Measurements from ENCODE around the gene LCN1.

LCN1 gene

GRCh38 chr9:135562235-135562745 lies 41.0 kb downstream of the LCN1 start:
- Histone ChIP-seq H3K27me3 (ENCODE audit: insufficient read depth, low read length) (no peaks in the 10 kb centered on the region), H3K9me3 (ENCODE audit: insufficient read depth, low read depth, low read length) (no peaks in the 10 kb centered on the region), H3K36me3 (ENCODE audit: insufficient read depth, low read depth, low read length) (no peaks in the 10 kb centered on the region)

GRCh38 chr9:135563039-135563476 lies 41.8 kb downstream of the LCN1 start:
- Histone ChIP-seq H3K27me3 (ENCODE audit: insufficient read depth, low read length) (no peaks in the 10 kb centered on the region), H3K9ac (ENCODE audit: low read depth, low read length) (no peak overlapping the region), H3K4me1 (ENCODE audit: insufficient read depth, low read length) (no peaks in the 10 kb centered on the region), H3K27ac (ENCODE audit: low read length) (no peak overlapping the region), H3K36me3 (ENCODE audit: insufficient read depth, low read depth, low read length) (no peaks in the 10 kb centered on the region), H3K4me3 (ENCODE audit: low read length) (no peak overlapping the region), H3K9me3 (ENCODE audit: insufficient read depth, low read depth, low read length) (no peaks in the 10 kb centered on the region)

More at GRCh38 chr9:135562235-135562745, 41.0 kb downstream of the LCN1 start:
- H3K4me3 ChIP-seq (ENCODE audit: low read length) = no peak overlapping the region
- H3K4me1 ChIP-seq (ENCODE audit: insufficient read depth, low read length) = no peaks in the 10 kb centered on the region
- H3K27ac ChIP-seq (ENCODE audit: low read length) = no peak overlapping the region
- H3K9ac ChIP-seq (ENCODE audit: low read depth, low read length) = no peak overlapping the region

GRCh38 chr9:135563858-135564257 lies 42.6 kb downstream of the LCN1 start:
- no peak overlapping the region for H3K9ac ChIP-seq (ENCODE audit: low read depth, low read length)
- no peak overlapping the region for H3K27ac ChIP-seq (ENCODE audit: low read length)
- no peaks in the 10 kb centered on the region for H3K27me3 ChIP-seq (ENCODE audit: insufficient read depth, low read length)
- H3K36me3 ChIP-seq (ENCODE audit: insufficient read depth, low read depth, low read length) = no peaks in the 10 kb centered on the region
- no peaks in the 10 kb centered on the region for H3K4me1 ChIP-seq (ENCODE audit: insufficient read depth, low read length)
- H3K9me3 ChIP-seq (ENCODE audit: insufficient read depth, low read depth, low read length) = 0 out of 2 replicates have a peak, but pooled peaks cover under 1% of the 10 kb centered on the region
- H3K4me3 ChIP-seq (ENCODE audit: low read length) = no peak overlapping the region

- Histone ChIP-seq H3K4me1 (ENCODE audit: insufficient read depth, low read length) (peaks cover under 1% of the 10 kb centered on the region; the same call in 1 of the 2 replicates), H3K9ac (ENCODE audit: low read depth, low read length) (no peak overlapping the region), H3K4me3 (ENCODE audit: low read length) (no peak overlapping the region), H3K27ac (ENCODE audit: low read length) (no peak overlapping the region), H3K36me3 (ENCODE audit: insufficient read depth, low read depth, low read length) (no peaks in the 10 kb centered on the region), H3K9me3 (ENCODE audit: insufficient read depth, low read depth, low read length) (peaks cover 12% of the 10 kb centered on the region; the same call in 1 of the 2 replicates), H3K27me3 (ENCODE audit: insufficient read depth, low read length) (no peaks in the 10 kb centered on the region)
Observed at GRCh38 chr9:135565141-135565628, 43.9 kb downstream of the LCN1 start.

- Histone ChIP-seq H3K9ac (ENCODE audit: low read depth, low read length) (no peak overlapping the region), H3K27me3 (ENCODE audit: insufficient read depth, low read length) (no peaks in the 10 kb centered on the region), H3K27ac (ENCODE audit: low read length) (no peak overlapping the region), H3K9me3 (ENCODE audit: insufficient read depth, low read depth, low read length) (peaks cover 12% of the 10 kb centered on the region; the same call in 1 of the 2 replicates), H3K4me1 (ENCODE audit: insufficient read depth, low read length) (peaks cover 5% of the 10 kb centered on the region; the same call in 1 of the 2 replicates), H3K4me3 (ENCODE audit: low read length) (no peak overlapping the region), H3K36me3 (ENCODE audit: insufficient read depth, low read depth, low read length) (no peaks in the 10 kb centered on the region)
Observed at GRCh38 chr9:135565636-135566035, 44.4 kb downstream of the LCN1 start.

- no peaks in the 10 kb centered on the region for H3K36me3 ChIP-seq (ENCODE audit: insufficient read depth, low read depth, low read length)
- no peak overlapping the region for H3K27ac ChIP-seq (ENCODE audit: low read length)
- no peak overlapping the region for H3K9ac ChIP-seq (ENCODE audit: low read depth, low read length)
- peaks cover 12% of the 10 kb centered on the region; the same call in 1 of the 2 replicates for H3K9me3 ChIP-seq (ENCODE audit: insufficient read depth, low read depth, low read length)
- no peak overlapping the region for H3K4me3 ChIP-seq (ENCODE audit: low read length)
- H3K27me3 ChIP-seq (ENCODE audit: insufficient read depth, low read length) = no peaks in the 10 kb centered on the region
- peaks cover 6% of the 10 kb centered on the region; the same call in 1 of the 2 replicates for H3K4me1 ChIP-seq (ENCODE audit: insufficient read depth, low read length)
Observed at GRCh38 chr9:135566552-135566951, 45.3 kb downstream of the LCN1 start.

GRCh38 chr9:135567311-135567710 lies 46.1 kb downstream of the LCN1 start:
- peaks cover 6% of the 10 kb centered on the region; the same call in 1 of the 2 replicates for H3K4me1 ChIP-seq (ENCODE audit: insufficient read depth, low read length)
- H3K9me3 ChIP-seq (ENCODE audit: insufficient read depth, low read depth, low read length) = peaks cover 12% of the 10 kb centered on the region; the same call in 1 of the 2 replicates
- no peak overlapping the region for H3K4me3 ChIP-seq (ENCODE audit: low read length)
- H3K27me3 ChIP-seq (ENCODE audit: insufficient read depth, low read length) = no peaks in the 10 kb centered on the region
- H3K27ac ChIP-seq (ENCODE audit: low read length) = no peak overlapping the region
- no peak overlapping the region for H3K9ac ChIP-seq (ENCODE audit: low read depth, low read length)
- no peaks in the 10 kb centered on the region for H3K36me3 ChIP-seq (ENCODE audit: insufficient read depth, low read depth, low read length)

GRCh38 chr9:135568026-135568425 lies 46.8 kb downstream of the LCN1 start:
- no peaks in the 10 kb centered on the region for H3K27me3 ChIP-seq (ENCODE audit: insufficient read depth, low read length)
- H3K4me3 ChIP-seq (ENCODE audit: low read length) = no peak overlapping the region
- H3K4me1 ChIP-seq (ENCODE audit: insufficient read depth, low read length) = peaks cover 6% of the 10 kb centered on the region; the same call in 1 of the 2 replicates
- H3K27ac ChIP-seq (ENCODE audit: low read length) = no peak overlapping the region
- H3K36me3 ChIP-seq (ENCODE audit: insufficient read depth, low read depth, low read length) = no peaks in the 10 kb centered on the region
- peaks cover 12% of the 10 kb centered on the region; the same call in 1 of the 2 replicates for H3K9me3 ChIP-seq (ENCODE audit: insufficient read depth, low read depth, low read length)
- no peak overlapping the region for H3K9ac ChIP-seq (ENCODE audit: low read depth, low read length)

- Histone ChIP-seq H3K4me3 (ENCODE audit: low read length) (no peak overlapping the region), H3K27ac (ENCODE audit: low read length) (no peak overlapping the region), H3K9ac (ENCODE audit: low read depth, low read length) (no peak overlapping the region), H3K36me3 (ENCODE audit: insufficient read depth, low read depth, low read length) (no peaks in the 10 kb centered on the region), H3K9me3 (ENCODE audit: insufficient read depth, low read depth, low read length) (peaks cover 12% of the 10 kb centered on the region; the same call in 1 of the 2 replicates), H3K4me1 (ENCODE audit: insufficient read depth, low read length) (peaks cover 6% of the 10 kb centered on the region; the same call in 1 of the 2 replicates), H3K27me3 (ENCODE audit: insufficient read depth, low read length) (no peaks in the 10 kb centered on the region)
Observed at GRCh38 chr9:135570456-135570855, 49.2 kb downstream of the LCN1 start.

- Histone ChIP-seq H3K27ac (ENCODE audit: low read length) (no peak overlapping the region), H3K4me1 (ENCODE audit: insufficient read depth, low read length) (peaks cover 6% of the 10 kb centered on the region; the same call in 1 of the 2 replicates), H3K36me3 (ENCODE audit: insufficient read depth, low read depth, low read length) (no peaks in the 10 kb centered on the region), H3K4me3 (ENCODE audit: low read length) (no peak overlapping the region), H3K27me3 (ENCODE audit: insufficient read depth, low read length) (no peaks in the 10 kb centered on the region), H3K9me3 (ENCODE audit: insufficient read depth, low read depth, low read length) (peaks cover 12% of the 10 kb centered on the region; the same call in 1 of the 2 replicates), H3K9ac (ENCODE audit: low read depth, low read length) (no peak overlapping the region)
Observed at GRCh38 chr9:135572233-135572632, 51.0 kb downstream of the LCN1 start.

GRCh38 chr9:135573124-135573523 lies 51.9 kb downstream of the LCN1 start:
- no peak overlapping the region for H3K9ac ChIP-seq (ENCODE audit: low read depth, low read length)
- H3K4me1 ChIP-seq (ENCODE audit: insufficient read depth, low read length) = peaks cover 6% of the 10 kb centered on the region; the same call in 1 of the 2 replicates
- no peaks in the 10 kb centered on the region for H3K27me3 ChIP-seq (ENCODE audit: insufficient read depth, low read length)
- no peaks in the 10 kb centered on the region for H3K36me3 ChIP-seq (ENCODE audit: insufficient read depth, low read depth, low read length)
- H3K27ac ChIP-seq (ENCODE audit: low read length) = no peak overlapping the region
- H3K9me3 ChIP-seq (ENCODE audit: insufficient read depth, low read depth, low read length) = peaks cover 12% of the 10 kb centered on the region; the same call in 1 of the 2 replicates
- no peak overlapping the region for H3K4me3 ChIP-seq (ENCODE audit: low read length)

GRCh38 chr9:135574331-135574730 lies 53.1 kb downstream of the LCN1 start:
- Histone ChIP-seq H3K9me3 (ENCODE audit: insufficient read depth, low read depth, low read length) (peaks cover 6% of the 10 kb centered on the region; the same call in 1 of the 2 replicates), H3K27me3 (ENCODE audit: insufficient read depth, low read length) (no peaks in the 10 kb centered on the region), H3K27ac (ENCODE audit: low read length) (no peak overlapping the region), H3K36me3 (ENCODE audit: insufficient read depth, low read depth, low read length) (no peaks in the 10 kb centered on the region), H3K4me3 (ENCODE audit: low read length) (no peak overlapping the region), H3K9ac (ENCODE audit: low read depth, low read length) (no peak overlapping the region), H3K4me1 (ENCODE audit: insufficient read depth, low read length) (peaks cover 6% of the 10 kb centered on the region; the same call in 1 of the 2 replicates)
